Measurements from ENCODE around the gene TBC1D20.

Gene TBC1D20

GRCh38 chr20:440148-440547 lies 22.2 kb downstream of the TBC1D20 start:
- no peak for DNase-seq (ENCODE audit: low read depth, low spot score)
- no peak overlapping the region for H3K27ac ChIP-seq

GRCh38 chr20:438571-439469 lies 23.5 kb downstream of the TBC1D20 start:
- DNase-seq (ENCODE audit: low read depth, low spot score): no peak
- H3K27ac ChIP-seq: no peak overlapping the region

- H3K27ac ChIP-seq: no peak overlapping the region
- no peak for DNase-seq (ENCODE audit: low read depth, low spot score)
These were observed 24.4 kb downstream of the TBC1D20 start for GRCh38 chr20:437787-438486.

GRCh38 chr20:436476-436875 lies 25.9 kb downstream of the TBC1D20 start:
- H3K27ac ChIP-seq: peak overlapping the region; percentile 59
- no peak for DNase-seq (ENCODE audit: low read depth, low spot score)

GRCh38 chr20:435558-435957 lies 26.8 kb downstream of the TBC1D20 start:
- DNase-seq (ENCODE audit: low read depth, low spot score): no peak
- H3K27ac ChIP-seq: peak overlapping the region; percentile 59

GRCh38 chr20:434661-435419 lies 27.5 kb downstream of the TBC1D20 start:
- DNase-seq (ENCODE audit: low read depth, low spot score): no peak
- peak overlapping the region; percentile 59 for H3K27ac ChIP-seq

GRCh38 chr20:434221-434620 lies 28.1 kb downstream of the TBC1D20 start:
- DNase-seq (ENCODE audit: low read depth, low spot score): no peak
- H3K27ac ChIP-seq: peak overlapping the region; percentile 59

GRCh38 chr20:433300-433975 lies 28.9 kb downstream of the TBC1D20 start:
- DNase-seq (ENCODE audit: low read depth, low spot score): peak; percentile 6
- peak overlapping the region; percentile 59 for H3K27ac ChIP-seq

GRCh38 chr20:432677-433299 lies 29.5 kb downstream of the TBC1D20 start:
- DNase-seq (ENCODE audit: low read depth, low spot score): no peak
- peak overlapping the region; percentile 59 for H3K27ac ChIP-seq

- no peak for DNase-seq (ENCODE audit: low read depth, low spot score)
- peak overlapping the region; percentile 59 for H3K27ac ChIP-seq
These were observed 30.1 kb downstream of the TBC1D20 start for GRCh38 chr20:432208-432607.

- DNase-seq (ENCODE audit: low read depth, low spot score): peak; percentile 8
- H3K27ac ChIP-seq: peak overlapping the region; percentile 59
These were observed 31.1 kb downstream of the TBC1D20 start for GRCh38 chr20:431012-431904.

- peak overlapping the region; percentile 59 for H3K27ac ChIP-seq
- DNase-seq (ENCODE audit: low read depth, low spot score): no peak
These were observed 32.0 kb downstream of the TBC1D20 start for GRCh38 chr20:430091-430999.

GRCh38 chr20:428658-429200 lies 33.6 kb downstream of the TBC1D20 start:
- no peak for DNase-seq (ENCODE audit: low read depth, low spot score)
- peak overlapping the region; percentile 59 for H3K27ac ChIP-seq

- no peak for DNase-seq (ENCODE audit: low read depth, low spot score)
- peak overlapping the region; percentile 26 for H3K27ac ChIP-seq
These were observed 34.3 kb downstream of the TBC1D20 start for GRCh38 chr20:427849-428657.

GRCh38 chr20:427401-427800 lies 34.9 kb downstream of the TBC1D20 start:
- DNase-seq (ENCODE audit: low read depth, low spot score): no peak
- H3K27ac ChIP-seq: peak overlapping the region; percentile 26

- H3K27ac ChIP-seq: no peak overlapping the region
- DNase-seq (ENCODE audit: low read depth, low spot score): no peak
These were observed 35.8 kb downstream of the TBC1D20 start for GRCh38 chr20:426566-426965.

All from epithelial cell of prostate (primary cell).